ENCODE results near the gene TMIGD1. TPM values are rescaled to one million over a fixed set of nuclear protein-coding genes. Genes with fewer than 3 reads are reported as not detected.

The TMIGD1 gene
- total and polyA plus RNA-seq, 10 of the 15 experiments (the other 5 are each of a cell fraction or from before 2014, with no cell fraction given), result not detected

- no peak for TF ChIP-seq KAT2A (conservative IDR thresholded peaks at IDR 0.05; ENCODE audit: control insufficient read depth, low read depth, low read length)
- TF ChIP-seq EGR1 (IDR thresholded peaks at IDR 0.05; ENCODE audit: borderline replicate concordance in 1 of 2, low read depth in 2 of 2, low read length in 2 of 2), result no peak
- TF ChIP-seq NFIC (IDR thresholded peaks at IDR 0.05; ENCODE audit: low read depth, low read length), result no peak
- TF ChIP-seq SREBF2 (IDR thresholded peaks at IDR 0.05; ENCODE audit: low read length), result no peak
- TF ChIP-seq ZNF622 (IDR thresholded peaks at IDR 0.05), result no peak
- TF ChIP-seq TCF12 (IDR thresholded peaks at IDR 0.05; ENCODE audit: low read depth, low read length), result no peak
- TF ChIP-seq POLR2AphosphoS5 (IDR thresholded peaks at IDR 0.05; ENCODE audit: low read length), result no peak
- no peak for TF ChIP-seq CREM (IDR thresholded peaks at IDR 0.05; ENCODE audit: low read depth)
- TF ChIP-seq, protein P1, sequence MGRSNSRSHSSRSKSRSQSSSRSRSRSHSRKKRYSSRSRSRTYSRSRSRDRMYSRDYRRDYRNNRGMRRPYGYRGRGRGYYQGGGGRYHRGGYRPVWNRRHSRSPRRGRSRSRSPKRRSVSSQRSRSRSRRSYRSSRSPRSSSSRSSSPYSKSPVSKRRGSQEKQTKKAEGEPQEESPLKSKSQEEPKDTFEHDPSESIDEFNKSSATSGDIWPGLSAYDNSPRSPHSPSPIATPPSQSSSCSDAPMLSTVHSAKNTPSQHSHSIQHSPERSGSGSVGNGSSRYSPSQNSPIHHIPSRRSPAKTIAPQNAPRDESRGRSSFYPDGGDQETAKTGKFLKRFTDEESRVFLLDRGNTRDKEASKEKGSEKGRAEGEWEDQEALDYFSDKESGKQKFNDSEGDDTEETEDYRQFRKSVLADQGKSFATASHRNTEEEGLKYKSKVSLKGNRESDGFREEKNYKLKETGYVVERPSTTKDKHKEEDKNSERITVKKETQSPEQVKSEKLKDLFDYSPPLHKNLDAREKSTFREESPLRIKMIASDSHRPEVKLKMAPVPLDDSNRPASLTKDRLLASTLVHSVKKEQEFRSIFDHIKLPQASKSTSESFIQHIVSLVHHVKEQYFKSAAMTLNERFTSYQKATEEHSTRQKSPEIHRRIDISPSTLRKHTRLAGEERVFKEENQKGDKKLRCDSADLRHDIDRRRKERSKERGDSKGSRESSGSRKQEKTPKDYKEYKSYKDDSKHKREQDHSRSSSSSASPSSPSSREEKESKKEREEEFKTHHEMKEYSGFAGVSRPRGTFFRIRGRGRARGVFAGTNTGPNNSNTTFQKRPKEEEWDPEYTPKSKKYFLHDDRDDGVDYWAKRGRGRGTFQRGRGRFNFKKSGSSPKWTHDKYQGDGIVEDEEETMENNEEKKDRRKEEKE (IDR thresholded peaks at IDR 0.05), result no peak
- no peak for TF ChIP-seq ATF7 (IDR thresholded peaks at IDR 0.05; ENCODE audit: low read depth)
- TF ChIP-seq, protein P2, sequence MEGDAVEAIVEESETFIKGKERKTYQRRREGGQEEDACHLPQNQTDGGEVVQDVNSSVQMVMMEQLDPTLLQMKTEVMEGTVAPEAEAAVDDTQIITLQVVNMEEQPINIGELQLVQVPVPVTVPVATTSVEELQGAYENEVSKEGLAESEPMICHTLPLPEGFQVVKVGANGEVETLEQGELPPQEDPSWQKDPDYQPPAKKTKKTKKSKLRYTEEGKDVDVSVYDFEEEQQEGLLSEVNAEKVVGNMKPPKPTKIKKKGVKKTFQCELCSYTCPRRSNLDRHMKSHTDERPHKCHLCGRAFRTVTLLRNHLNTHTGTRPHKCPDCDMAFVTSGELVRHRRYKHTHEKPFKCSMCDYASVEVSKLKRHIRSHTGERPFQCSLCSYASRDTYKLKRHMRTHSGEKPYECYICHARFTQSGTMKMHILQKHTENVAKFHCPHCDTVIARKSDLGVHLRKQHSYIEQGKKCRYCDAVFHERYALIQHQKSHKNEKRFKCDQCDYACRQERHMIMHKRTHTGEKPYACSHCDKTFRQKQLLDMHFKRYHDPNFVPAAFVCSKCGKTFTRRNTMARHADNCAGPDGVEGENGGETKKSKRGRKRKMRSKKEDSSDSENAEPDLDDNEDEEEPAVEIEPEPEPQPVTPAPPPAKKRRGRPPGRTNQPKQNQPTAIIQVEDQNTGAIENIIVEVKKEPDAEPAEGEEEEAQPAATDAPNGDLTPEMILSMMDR (IDR thresholded peaks at IDR 0.05 in 2 of 3, conservative IDR thresholded peaks at IDR 0.05 in 1 of 3; ENCODE audit: control insufficient read depth in 2 of 3, extremely low read depth in 1 of 3, insufficient read depth in 1 of 3, low read depth in 3 of 3, low read length in 3 of 3), result no peak
- no peak for TF ChIP-seq YY1 (IDR thresholded peaks at IDR 0.05; ENCODE audit: low read depth, low read length)
- Histone ChIP-seq H3K4me3 (no peak overlapping the region), H3K79me2 (ENCODE audit: control insufficient read depth, insufficient read depth, low read length) (no peaks in the 10 kb centered on the region), H3K27ac (ENCODE audit: control insufficient read depth, insufficient read depth) (no peak overlapping the region), H4K20me1 (ENCODE audit: control insufficient read depth, insufficient read depth) (no peaks in the 10 kb centered on the region), H3K27me3 (replicated peaks in 1 of 2; ENCODE audit: control insufficient read depth in 2 of 2, insufficient read depth in 2 of 2, low read length in 1 of 2) (no peaks in the 10 kb centered on the region), H3K36me3 (ENCODE audit: control insufficient read depth in 2 of 2, insufficient read depth in 2 of 2, low read length in 1 of 2) (no peaks in the 10 kb centered on the region), H3K4me1 (ENCODE audit: control insufficient read depth, insufficient read depth, low read length) (peaks cover 5% of the 10 kb centered on the region), H3K9me3 (replicated peaks; ENCODE audit: control insufficient read depth, insufficient read depth, low read length) (no peaks in the 10 kb centered on the region), H2AFZ (ENCODE audit: control insufficient read depth, low read depth, low read length) (no peak overlapping the region), H3K9ac (ENCODE audit: control insufficient read depth, insufficient read depth, low read length) (no peak overlapping the region), H3K4me2 (ENCODE audit: control insufficient read depth, insufficient read depth) (no peak overlapping the region)
- in situ Hi-C loops (cut with MboI), result no loop called here
- POLR2A ChIA-PET, result no interaction called here
- ATAC-seq (no peak), DNase-seq (ENCODE audit: low read depth, low spot score) (no peak), FAIRE-seq (no peak)
- SMC1A ChIA-PET (ENCODE audit: uncharacterized antibody, unreplicated experiment), result interaction anchor here (1.2 to 1.9 kb wide), 4 partner anchors 12 to 369 kb away, joined by 3 to 6 read pairs (median 4); no protein-coding TSS in a partner anchor
- intact Hi-C loops (cut with micrococcal nuclease; ENCODE audit: unreplicated experiment), result no loop called here
- RAD21 ChIA-PET (ENCODE audit: unreplicated experiment), result interaction anchor here (0.9 to 2.0 kb wide), 2 partner anchors 21 to 242 kb away, joined by 3 to 6 read pairs; no protein-coding TSS in a partner anchor
- no TSS peak for BruUV-seq (replicated peaks)
- 95% methylated on average over 3 of the region's 3 CpGs for WGBS (ENCODE audit: insufficient coverage, insufficient replicate concordance, low lambda C conversion rate, missing lambda C conversion rate)
- CTCF ChIA-PET, result interaction anchor here (1.1 to 1.6 kb wide), 3 partner anchors 8 to 242 kb away, joined by 3 to 7 read pairs (median 5); no protein-coding TSS in a partner anchor
These were observed 12.5 kb upstream of the TMIGD1 start for GRCh38 chr17:30346221-30346795.

Measured in GM12878 (cell line).